Central memory CD8-positive, alpha-beta T cell (primary cell): Measurements from ENCODE around the gene ACY1.
A peak's percentile ranks its signal among the peaks of the same experiment; 100 is the strongest.

ENCODE experiments used
- ATAC-seq: fragments of 150-1000 bp; cut with Tn5 transposase; replicated peaks from 2 replicates; pipeline ENCODE4 v1.10.0; 2022; ENCODE audit warnings: mild to moderate bottlenecking, moderate FRiP score, moderate number of reproducible peaks; ENCODE audit not compliant: poor library complexity, severe bottlenecking; ENCODE audit errors: extremely low read depth
- DNase-seq, 2 donors: peaks; one replicate each; pipeline ENCODE4 v3.0.0; 2021; ENCODE audit warnings: low spot score in 2 of 2
- H3K27ac Mint-ChIP-seq: one replicate; pipeline ENCODE4 v1.8.0; 2022; ENCODE audit warnings: low read depth, mild to moderate bottlenecking, moderate library complexity, mixed read lengths
- H3K27me3 Mint-ChIP-seq: one replicate; pipeline ENCODE4 v1.8.0; 2022; ENCODE audit warnings: mixed read lengths
- H3K36me3 Mint-ChIP-seq: one replicate; pipeline ENCODE4 v1.8.0; 2022; ENCODE audit warnings: mild to moderate bottlenecking, moderate library complexity, mixed read lengths; ENCODE audit not compliant: insufficient read depth
- H3K4me1 Mint-ChIP-seq: one replicate; pipeline ENCODE4 v1.8.0; 2022; ENCODE audit warnings: mixed read lengths
- H3K4me3 Mint-ChIP-seq: one replicate; pipeline ENCODE4 v1.8.0; 2022; ENCODE audit warnings: mild to moderate bottlenecking, moderate library complexity, mixed read lengths
- H3K9me3 Mint-ChIP-seq: one replicate; pipeline ENCODE4 v1.8.0; 2022; ENCODE audit warnings: mixed read lengths

The ACY1 gene

GRCh38 chr3:51999846-52000245 lies 16.5 kb downstream of the ACY1 start:
- Mint-ChIP-seq H3K27me3 (no peaks in the 10 kb centered on the region), H3K9me3 (no peaks in the 10 kb centered on the region), H3K36me3 (peaks cover 4% of the 10 kb centered on the region), H3K4me3 (no peak overlapping the region), H3K27ac (no peak overlapping the region), H3K4me1 (peaks cover 19% of the 10 kb centered on the region)
- no peak for ATAC-seq
- DNase-seq = no peak

GRCh38 chr3:52001443-52001974 lies 18.2 kb downstream of the ACY1 start:
- DNase-seq = peak; percentile 81 to 86
- Mint-ChIP-seq H3K4me1 (peaks cover 9% of the 10 kb centered on the region), H3K4me3 (no peak overlapping the region), H3K9me3 (no peaks in the 10 kb centered on the region), H3K27me3 (no peaks in the 10 kb centered on the region), H3K36me3 (no peaks in the 10 kb centered on the region), H3K27ac (no peak overlapping the region)
- ATAC-seq = peak; percentile 98

GRCh38 chr3:52002748-52003147 lies 19.4 kb downstream of the ACY1 start:
- Mint-ChIP-seq H3K27me3 (no peaks in the 10 kb centered on the region), H3K4me1 (peaks cover 9% of the 10 kb centered on the region), H3K4me3 (no peak overlapping the region), H3K9me3 (no peaks in the 10 kb centered on the region), H3K36me3 (no peaks in the 10 kb centered on the region), H3K27ac (no peak overlapping the region)
- ATAC-seq (no peak), DNase-seq (no peak)

- H3K36me3 Mint-ChIP-seq = no peaks in the 10 kb centered on the region
- H3K4me3 Mint-ChIP-seq = no peak overlapping the region
- no peaks in the 10 kb centered on the region for H3K9me3 Mint-ChIP-seq
- no peaks in the 10 kb centered on the region for H3K27me3 Mint-ChIP-seq
- ATAC-seq (no peak), DNase-seq (no peak)
- H3K27ac Mint-ChIP-seq = no peak overlapping the region
- H3K4me1 Mint-ChIP-seq = peaks cover 9% of the 10 kb centered on the region
Observed at GRCh38 chr3:52004163-52004787, 20.9 kb downstream of the ACY1 start.

GRCh38 chr3:52004906-52005395 lies 21.6 kb downstream of the ACY1 start:
- Mint-ChIP-seq H3K27ac (peak overlapping the region; percentile 20), H3K4me1 (peaks cover 9% of the 10 kb centered on the region), H3K27me3 (no peaks in the 10 kb centered on the region), H3K36me3 (no peaks in the 10 kb centered on the region), H3K4me3 (no peak overlapping the region), H3K9me3 (no peaks in the 10 kb centered on the region)
- DNase-seq (no peak), ATAC-seq (no peak)

GRCh38 chr3:52005571-52005986 lies 22.2 kb downstream of the ACY1 start:
- H3K27ac Mint-ChIP-seq = peak overlapping the region; percentile 20
- no peak for ATAC-seq
- no peaks in the 10 kb centered on the region for H3K36me3 Mint-ChIP-seq
- DNase-seq = no peak
- no peak overlapping the region for H3K4me3 Mint-ChIP-seq
- H3K9me3 Mint-ChIP-seq = no peaks in the 10 kb centered on the region
- peaks cover 9% of the 10 kb centered on the region for H3K4me1 Mint-ChIP-seq
- H3K27me3 Mint-ChIP-seq = no peaks in the 10 kb centered on the region

- Mint-ChIP-seq H3K27me3 (no peaks in the 10 kb centered on the region), H3K27ac (no peak overlapping the region), H3K4me1 (peaks cover 9% of the 10 kb centered on the region), H3K36me3 (no peaks in the 10 kb centered on the region), H3K4me3 (no peak overlapping the region), H3K9me3 (no peaks in the 10 kb centered on the region)
- DNase-seq (no peak), ATAC-seq (no peak)
Observed at GRCh38 chr3:52006017-52006819, 22.9 kb downstream of the ACY1 start.

- Mint-ChIP-seq H3K36me3 (no peaks in the 10 kb centered on the region), H3K4me3 (no peak overlapping the region), H3K9me3 (no peaks in the 10 kb centered on the region), H3K4me1 (peaks cover 3% of the 10 kb centered on the region), H3K27me3 (no peaks in the 10 kb centered on the region), H3K27ac (no peak overlapping the region)
- DNase-seq (no peak), ATAC-seq (no peak)
Observed at GRCh38 chr3:52006820-52007133, 23.4 kb downstream of the ACY1 start.

- no peak for ATAC-seq
- no peak overlapping the region for H3K27ac Mint-ChIP-seq
- no peak for DNase-seq
- no peaks in the 10 kb centered on the region for H3K36me3 Mint-ChIP-seq
- H3K9me3 Mint-ChIP-seq = no peaks in the 10 kb centered on the region
- no peak overlapping the region for H3K4me3 Mint-ChIP-seq
- H3K4me1 Mint-ChIP-seq = no peaks in the 10 kb centered on the region
- no peaks in the 10 kb centered on the region for H3K27me3 Mint-ChIP-seq
Observed at GRCh38 chr3:52007291-52007690, 24.0 kb downstream of the ACY1 start.

- Mint-ChIP-seq H3K4me1 (no peaks in the 10 kb centered on the region), H3K9me3 (no peaks in the 10 kb centered on the region), H3K4me3 (no peak overlapping the region), H3K27me3 (no peaks in the 10 kb centered on the region), H3K36me3 (no peaks in the 10 kb centered on the region), H3K27ac (no peak overlapping the region)
- ATAC-seq (no peak), DNase-seq (no peak)
Observed at GRCh38 chr3:52010431-52010830, 27.1 kb downstream of the ACY1 start.

- no peak for DNase-seq
- Mint-ChIP-seq H3K9me3 (no peaks in the 10 kb centered on the region), H3K27ac (no peak overlapping the region), H3K4me3 (no peak overlapping the region), H3K4me1 (no peaks in the 10 kb centered on the region), H3K36me3 (no peaks in the 10 kb centered on the region), H3K27me3 (no peaks in the 10 kb centered on the region)
- no peak for ATAC-seq
Observed at GRCh38 chr3:52012699-52013098, 29.4 kb downstream of the ACY1 start.

- no peaks in the 10 kb centered on the region for H3K36me3 Mint-ChIP-seq
- no peaks in the 10 kb centered on the region for H3K27me3 Mint-ChIP-seq
- H3K4me1 Mint-ChIP-seq = no peaks in the 10 kb centered on the region
- no peak for DNase-seq
- H3K4me3 Mint-ChIP-seq = no peak overlapping the region
- H3K9me3 Mint-ChIP-seq = no peaks in the 10 kb centered on the region
- no peak for ATAC-seq
- no peak overlapping the region for H3K27ac Mint-ChIP-seq
Observed at GRCh38 chr3:52013802-52014598, 30.7 kb downstream of the ACY1 start.
